ENCODE results near the gene GRIK3.

Gene GRIK3

GRCh38 chr1:36874271-36875060 lies 159.8 kb downstream of the GRIK3 start:
- no peak for DNase-seq (ENCODE audit: low spot score)

- DNase-seq (ENCODE audit: low spot score) = no peak
Observed at GRCh38 chr1:36872858-36873257, 161.5 kb downstream of the GRIK3 start.

GRCh38 chr1:36872126-36872754 lies 162.1 kb downstream of the GRIK3 start:
- no peak for DNase-seq (ENCODE audit: low spot score)

GRCh38 chr1:36871146-36871971 lies 163.0 kb downstream of the GRIK3 start:
- DNase-seq (ENCODE audit: low spot score) = no peak

- DNase-seq (ENCODE audit: low spot score) = no peak
Observed at GRCh38 chr1:36869826-36870225, 164.5 kb downstream of the GRIK3 start.

DNA sequence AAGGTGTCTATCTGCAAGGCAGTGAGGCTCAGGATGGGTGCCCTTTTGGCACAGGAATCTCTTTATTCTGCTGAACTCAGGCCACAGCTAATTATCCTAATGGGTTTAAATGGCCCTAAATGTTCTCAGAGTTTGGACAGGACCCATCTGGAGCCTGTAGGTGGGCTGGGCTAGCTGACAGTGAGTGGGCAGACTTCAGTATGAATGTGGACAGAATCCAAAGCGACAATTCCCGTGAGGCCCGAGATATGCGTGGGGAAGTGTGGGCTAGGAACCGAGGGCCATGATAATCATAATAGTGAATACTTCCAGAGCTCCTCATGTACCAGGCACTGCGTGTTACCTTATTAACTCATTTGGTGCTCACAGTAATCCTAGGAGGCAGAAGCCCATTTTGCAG lies 165.3 kb downstream of the GRIK3 start:
- no peak for DNase-seq (ENCODE audit: low spot score)

GRCh38 chr1:36867575-36867974 lies 166.7 kb downstream of the GRIK3 start:
- no peak for DNase-seq (ENCODE audit: low spot score)

GRCh38 chr1:36866169-36866814 lies 168.0 kb downstream of the GRIK3 start:
- DNase-seq (ENCODE audit: low spot score) = no peak

DNA sequence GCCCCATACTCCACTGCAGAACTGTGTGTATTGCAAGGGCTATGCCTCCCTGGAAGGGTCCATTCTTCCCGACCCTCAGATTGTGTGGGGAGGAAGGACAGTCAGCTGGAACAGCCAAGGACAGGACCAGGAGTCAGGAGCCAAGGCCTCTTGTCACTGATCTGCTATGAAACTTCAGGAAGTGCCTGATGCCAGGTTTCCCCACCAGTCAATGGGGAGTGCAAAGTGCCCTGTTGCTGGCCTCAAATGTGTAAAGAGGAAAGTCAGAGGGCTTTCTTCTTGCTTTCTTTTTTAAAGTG lies 168.8 kb downstream of the GRIK3 start:
- DNase-seq (ENCODE audit: low spot score) = no peak

GRCh38 chr1:36864823-36865601 lies 169.3 kb downstream of the GRIK3 start:
- DNase-seq (ENCODE audit: low spot score) = no peak

DNA sequence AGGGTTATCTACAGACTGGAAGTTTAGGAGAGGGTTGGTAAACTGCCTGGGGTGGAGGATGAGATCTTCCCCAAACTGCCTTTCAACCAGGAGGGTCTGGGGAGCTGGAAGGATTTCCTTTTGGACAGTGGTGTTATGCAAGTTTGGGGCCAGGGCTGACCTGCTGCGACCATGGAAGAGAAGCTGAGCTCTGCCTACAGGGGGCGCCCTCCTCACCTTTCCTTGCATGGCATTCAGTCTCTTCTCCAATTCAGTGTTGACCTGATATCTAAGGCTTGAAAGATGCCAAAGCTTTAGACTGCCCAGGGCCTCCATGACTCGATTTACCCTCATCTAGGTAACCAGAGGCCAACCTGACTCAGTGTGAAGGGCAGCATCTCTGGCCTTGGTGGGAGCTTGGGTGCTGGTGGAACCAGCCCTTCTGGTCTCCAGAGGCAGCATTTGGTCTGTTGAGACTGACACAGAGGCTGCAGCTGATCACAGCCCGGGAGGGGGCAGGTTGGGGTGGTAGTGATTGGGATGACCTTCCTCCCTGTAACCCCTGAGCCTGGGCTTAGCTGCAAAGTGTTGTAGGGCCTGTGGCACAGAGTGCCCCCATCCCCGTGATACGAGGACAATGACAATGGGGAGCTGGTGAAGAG lies 170.0 kb downstream of the GRIK3 start:
- no peak for DNase-seq (ENCODE audit: low spot score)

GRCh38 chr1:36863500-36863899 lies 170.8 kb downstream of the GRIK3 start:
- DNase-seq (ENCODE audit: low spot score) = no peak

DNA sequence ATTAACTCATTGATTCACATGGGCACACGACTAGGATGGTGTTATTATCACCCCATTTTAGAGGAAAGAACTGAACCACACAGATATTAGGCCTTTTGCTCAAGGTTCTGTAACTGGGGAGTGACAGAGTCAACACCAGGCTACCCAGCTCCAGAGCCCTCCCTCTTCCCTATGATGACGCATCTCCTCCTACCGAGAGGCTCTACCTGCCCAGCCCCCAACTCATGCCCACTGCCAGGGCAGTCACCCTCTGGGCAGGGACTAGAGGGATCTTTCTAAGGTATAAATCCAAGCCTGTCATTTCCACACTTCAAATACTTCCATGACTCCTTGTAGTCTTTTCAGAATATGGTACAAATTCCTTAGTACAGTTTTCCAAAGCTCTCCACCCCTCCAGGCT lies 171.3 kb downstream of the GRIK3 start:
- no peak for DNase-seq (ENCODE audit: low spot score)

GRCh38 chr1:36861375-36861774 lies 172.9 kb downstream of the GRIK3 start:
- no peak for DNase-seq (ENCODE audit: low spot score)

DNA sequence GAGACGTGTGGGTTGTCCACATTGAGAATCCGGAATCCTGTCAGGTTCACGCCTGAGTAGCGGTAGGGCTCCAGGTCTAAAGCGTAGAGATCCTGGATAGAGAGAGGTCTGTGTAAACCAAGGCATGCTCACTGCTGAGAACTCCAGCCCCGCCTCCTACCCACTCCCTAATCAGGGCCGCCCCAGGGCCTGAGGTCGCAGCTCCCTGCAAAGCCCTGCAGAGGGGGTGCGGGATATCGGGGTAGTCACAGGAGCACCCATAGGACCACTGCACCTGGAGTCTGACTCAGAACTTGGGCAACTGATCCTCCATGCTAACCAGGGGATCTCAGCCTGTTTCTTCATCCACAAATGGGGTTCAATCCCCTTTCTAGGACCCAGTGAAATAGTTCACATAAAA lies 174.4 kb downstream of the GRIK3 start:
- DNase-seq (ENCODE audit: low spot score) = no peak

DNA sequence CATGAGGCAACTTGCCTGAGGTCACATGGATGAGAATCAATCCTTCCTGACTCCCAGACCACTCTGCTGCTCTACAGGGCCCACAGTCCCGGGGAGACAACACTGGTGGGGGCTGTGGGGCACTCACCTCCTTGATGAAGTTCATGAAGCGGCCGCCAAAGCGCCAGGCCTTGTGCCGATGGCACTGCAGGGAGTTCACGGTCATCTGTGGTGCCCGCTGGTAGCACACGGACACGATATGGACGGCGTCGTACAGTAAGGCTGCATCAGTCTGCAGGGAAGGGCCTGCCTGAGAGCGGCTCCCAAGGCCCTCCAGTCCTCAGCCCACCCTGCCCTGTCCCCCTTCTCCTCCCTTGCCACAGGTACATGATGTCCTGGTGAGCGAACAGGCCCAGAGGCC lies 175.3 kb downstream of the GRIK3 start:
- DNase-seq (ENCODE audit: low spot score) = no peak

- DNase-seq (ENCODE audit: low spot score) = no peak
Observed at GRCh38 chr1:36858553-36858952, 175.8 kb downstream of the GRIK3 start.

- no peak for DNase-seq (ENCODE audit: low spot score)
Observed at GRCh38 chr1:36857754-36858153, 176.6 kb downstream of the GRIK3 start.

- no peak for DNase-seq (ENCODE audit: low spot score)
Observed at GRCh38 chr1:36855699-36856494, 178.4 kb downstream of the GRIK3 start.

- DNase-seq (ENCODE audit: low spot score) = no peak
Observed at GRCh38 chr1:36853638-36854037, 180.7 kb downstream of the GRIK3 start.

GRCh38 chr1:36852586-36852985 lies 181.7 kb downstream of the GRIK3 start:
- no peak for DNase-seq (ENCODE audit: low spot score)
